HepG2 (cell line): ENCODE data around the gene ECSCR. TPM values are rescaled to one million over a fixed set of nuclear protein-coding genes. Genes with fewer than 3 reads are reported as not detected.

Experiments
- ATAC-seq: fragments of 200-7000 bp; cut with Tn5 transposase; 3 replicates; pipeline ENCODE4 v1.9.1; 2020; ENCODE audit warnings: mild to moderate bottlenecking, moderate library complexity
- BruUV-seq: library from RNA; stranded (reverse); fragments of 400-500 nt; replicated peaks from 2 replicates; lab custom pipeline; 2021; lab: Mats Ljungman, UMichigan
- CTCF ChIA-PET: fragments of 300-600 bp; formaldehyde crosslinking; extraction: SDS; loops from one replicate; lab custom pipeline; 2021; ENCODE audit warnings: low total read pairs, inconsistent platforms, low intra/inter-chr PET ratio; lab: Yijun Ruan, JAX
- POLR2A ChIA-PET: fragments of 350-600 bp; sonication (Branson Sonifier 250); formaldehyde crosslinking; loops from one replicate; lab custom pipeline; 2020; ENCODE audit warnings: antibody characterized with exemption, inconsistent platforms; lab: Yijun Ruan, JAX
- DNase-seq: peaks from one replicate; pipeline ENCODE4 v3.0.0-alpha.2; 2015; ENCODE audit warnings: low spot score
- FAIRE-seq: peaks from 3 replicates; lab custom pipeline; 2011; peaks lifted over from hg19 to GRCh38; lab: Jason Lieb, UNC
- H2AFZ ChIP-seq: one replicate; pipeline ENCODE4 v1.6.1; 2011; ENCODE audit warnings: low read length, inconsistent platforms
- H3K27ac ChIP-seq: fragments of 300-600 bp; 3 replicates; pipeline ENCODE4 v1.8.0; 2011; ENCODE audit warnings: mixed run types, mild to moderate bottlenecking, mixed read lengths, low read length, inconsistent platforms; ENCODE audit not compliant: insufficient read depth; ENCODE audit errors: extremely low read length
- H3K27me3 ChIP-seq, 2 experiments: fragments of 200-600 bp in 1 of 2; 2 replicates in 1 of 2; 3 replicates in 1 of 2; pipeline versions ENCODE4 v1.6.0 to v1.8.0; 2011; ENCODE audit warnings: low read length in 2 of 2, mild to moderate bottlenecking in 2 of 2, moderate library complexity in 2 of 2, inconsistent platforms in 1 of 2; ENCODE audit not compliant: insufficient read depth in 2 of 2, control insufficient read depth in 1 of 2
- H3K36me3 ChIP-seq, 2 experiments: fragments of 200-600 bp in 1 of 2; replicated peaks in 1 of 2; 2 replicates in 1 of 2; 3 replicates in 1 of 2; pipeline versions ENCODE4 v1.5.1 to v1.8.0; 2011; ENCODE audit warnings: low read length in 2 of 2, inconsistent platforms in 1 of 2; ENCODE audit not compliant: insufficient read depth in 2 of 2, control insufficient read depth in 1 of 2
- H3K4me1 ChIP-seq: 2 replicates; pipeline ENCODE4 v1.5.1; 2012; ENCODE audit warnings: low read length, inconsistent platforms; ENCODE audit not compliant: insufficient read depth
- H3K4me2 ChIP-seq: 2 replicates; pipeline ENCODE4 v1.6.0; 2011; ENCODE audit warnings: low read depth, low read length, inconsistent platforms
- H3K4me3 ChIP-seq, 3 experiments: fragments of 200-600 bp in 1 of 3; sonication (generic), shearing (Covaris generic) in 1 of 3; replicated peaks in 1 of 3; 2 replicates each; pipeline ENCODE4 v1.5.1; 2011 to 2016; ENCODE audit warnings: low read length in 3 of 3, inconsistent platforms in 2 of 3, low read depth in 2 of 3, mild to moderate bottlenecking in 2 of 3, control low read depth in 1 of 3, mixed read lengths in 1 of 3; ENCODE audit not compliant: insufficient read depth in 1 of 3
- H3K79me2 ChIP-seq: one replicate; pipeline ENCODE4 v1.6.1; 2011; ENCODE audit warnings: low read length, inconsistent platforms; ENCODE audit not compliant: insufficient read depth
- H3K9ac ChIP-seq: 2 replicates; pipeline ENCODE4 v1.6.0; 2011; ENCODE audit warnings: mild to moderate bottlenecking, low read depth, low read length, inconsistent platforms; ENCODE audit not compliant: insufficient read depth
- H3K9me3 ChIP-seq: 2 replicates; pipeline ENCODE4 v1.5.1; 2012; ENCODE audit warnings: mild to moderate bottlenecking, low read length
- H4K20me1 ChIP-seq: 2 replicates; pipeline ENCODE4 v1.6.0; 2011; ENCODE audit warnings: inconsistent platforms, mild to moderate bottlenecking, low read length, moderate library complexity; ENCODE audit not compliant: insufficient read depth
- ATF4 ChIP-seq, 2 experiments: fragments of 450-650 bp in 1 of 2; sonication (generic) in 1 of 2; formaldehyde crosslinking; IDR thresholded peaks; 2 replicates each; pipeline versions ENCODE4 v1.5.0 to v1.8.0; 2020 to 2022; ENCODE audit warnings: mild to moderate bottlenecking in 1 of 2, missing genetic modification reagents in 1 of 2
- GATAD2A ChIP-seq: IDR thresholded peaks from 2 replicates; pipeline ENCODE4 v1.6.1; 2016
- MTF2 ChIP-seq: sonication (generic); formaldehyde crosslinking; IDR thresholded peaks from 2 replicates; pipeline ENCODE4 v1.5.0; 2020; ENCODE audit warnings: missing genetic modification reagents, borderline replicate concordance
- RBFOX2 ChIP-seq: fragments of 200-400 bp; formaldehyde crosslinking; IDR thresholded peaks from 2 replicates; pipeline ENCODE4 v1.6.1; 2017; ENCODE audit warnings: low read depth, mild to moderate bottlenecking, low read length
- TAF1 ChIP-seq: sonication (generic); formaldehyde crosslinking; IDR thresholded peaks from 2 replicates; pipeline ENCODE4 v1.4.0; 2020; ENCODE audit warnings: missing genetic modification reagents
- ZBTB34 ChIP-seq: sonication (generic); formaldehyde crosslinking; IDR thresholded peaks from 2 replicates; pipeline ENCODE4 v1.8.0; 2022; ENCODE audit warnings: mild to moderate bottlenecking, missing genetic modification reagents
- ZBTB38 ChIP-seq: sonication (generic); formaldehyde crosslinking; IDR thresholded peaks from 2 replicates; pipeline ENCODE4 v1.5.1; 2020; ENCODE audit warnings: mild to moderate bottlenecking, missing genetic modification reagents
- ZNF18 ChIP-seq: sonication (generic); formaldehyde crosslinking; IDR thresholded peaks from 2 replicates; pipeline ENCODE4 v1.8.0; 2022; ENCODE audit warnings: mild to moderate bottlenecking, missing genetic modification reagents; ENCODE audit not compliant: insufficient replicate concordance
- ZNF20 ChIP-seq: sonication (generic); formaldehyde crosslinking; IDR thresholded peaks from 2 replicates; pipeline ENCODE4 v1.4.0; 2020; ENCODE audit warnings: mild to moderate bottlenecking, moderate library complexity, missing genetic modification reagents
- ZNF281 ChIP-seq: sonication (generic); formaldehyde crosslinking; IDR thresholded peaks from 2 replicates; pipeline ENCODE4 v1.4.0; 2020; ENCODE audit warnings: missing genetic modification reagents, borderline replicate concordance
- ZNF30 ChIP-seq: sonication (generic); formaldehyde crosslinking; IDR thresholded peaks from 2 replicates; pipeline ENCODE4 v1.5.0; 2020; ENCODE audit warnings: mild to moderate bottlenecking, missing genetic modification reagents
- ZNF761 ChIP-seq: sonication (generic); formaldehyde crosslinking; conservative IDR thresholded peaks from 2 replicates; pipeline ENCODE4 v1.4.0; 2020; ENCODE audit warnings: mild to moderate bottlenecking, missing genetic modification reagents
- WGBS: methylation state at CpG from one replicate; pipeline ENCODE4 v1.1.6; 2017; ENCODE audit warnings: low lambda C conversion rate; 5-methylcytosine and 5-hydroxymethylcytosine counted together
- in situ Hi-C: cut with HindIII; loops from 2 replicates; pipeline ENCODE4 v1.10.0; 2017; ENCODE audit warnings: low pct_unique_long_range_greater_than_20kb; ENCODE audit not compliant: extremely low pct_ligation_motif_present
- intact Hi-C: fragments of 100-400 bp; cut with micrococcal nuclease; formaldehyde crosslinking; loops from one replicate; pipeline ENCODE4 v1.10.0; 2022; ENCODE audit not compliant: unreplicated experiment
- polyA plus RNA-seq, 8 experiments: library from polyadenylated mRNA; depleted of rRNA in 3 of 8; stranded (reverse) in 7 of 8; unstranded in 1 of 8; fragments of >200 nt; fragmentation: Illumina TruSeq in 4 of 8; extraction: Trizol in 4 of 8; gene quantifications; 2 replicates each; pipeline versions ENCODE4 v1.2.1 to v1.2.3, GENCODE V29; 2011 to 2016; ENCODE audit warnings: low read depth in 4 of 8, missing spikeins in 1 of 8, mixed read lengths in 1 of 8; ENCODE audit not compliant: insufficient read depth in 1 of 8
- total RNA-seq, 5 experiments: library from RNA; depleted of rRNA; stranded (reverse); fragments of >200 nt; fragmentation: Illumina TruSeq; extraction: Trizol; gene quantifications; 2 replicates each; pipeline ENCODE4 v1.2.3, GENCODE V29; 2016; ENCODE audit warnings: low read depth in 1 of 5

ECSCR gene
- total and polyA plus RNA-seq, 2 of the 13 experiments (the other 11 are each of a cell fraction or from before 2014, with no cell fraction given): 0.18 TPM; not detected in 1

GRCh38 chr5:139501381-139501780 is 38.8 kb upstream of the ECSCR start:
- no peak for DNase-seq
- in situ Hi-C loops: no loop called here
- no peak for TF ChIP-seq ZBTB34 (CRISPR knock-in tag)
- no peak for TF ChIP-seq ZNF30 (CRISPR knock-in tag)
- no peak for TF ChIP-seq ZNF761
- no peak for TF ChIP-seq ATF4 (CRISPR knock-in tag; IDR thresholded peaks at IDR 0.05)
- TF ChIP-seq ZBTB38 (CRISPR knock-in tag): no peak
- no peak for TF ChIP-seq ZNF281 (CRISPR knock-in tag)
- TF ChIP-seq GATAD2A (CRISPR knock-in tag): no peak
- no peak for TF ChIP-seq TAF1 (CRISPR knock-in tag)
- no peak for TF ChIP-seq RBFOX2
- no peak for TF ChIP-seq MTF2
- no peak for TF ChIP-seq ZNF18 (CRISPR knock-in tag)
- no peak for TF ChIP-seq ZNF20
- no TSS peak for BruUV-seq
- no peak overlapping the region for H3K27ac ChIP-seq
- no peak for FAIRE-seq
- H3K4me1 ChIP-seq: peaks cover 22% of the 10 kb centered on the region
- 0 out of 2 replicates have a peak, but pooled peaks cover 6% of the 10 kb centered on the region for H4K20me1 ChIP-seq
- H3K27me3 ChIP-seq: no peaks in the 10 kb centered on the region; a peak in 1 of 5 replicates
- H3K9me3 ChIP-seq: no peaks in the 10 kb centered on the region
- no peak for ATAC-seq
- WGBS: 84% methylated on average over 4 of the region's 4 CpGs
- H2AFZ ChIP-seq: no peak overlapping the region
- POLR2A ChIA-PET: interaction anchor here (3.0 kb wide), 1 partner anchor 60 kb away, joined by 23 read pairs; the partner anchor contains the start of gene UBE2D2
- H3K79me2 ChIP-seq: peaks cover 28% of the 10 kb centered on the region
- 0 out of 5 replicates have a peak, but pooled peaks cover 0 to 2% of the 10 kb centered on the region in 2 experiments for H3K36me3 ChIP-seq
- no peak overlapping the region for H3K4me3 ChIP-seq
- H3K9ac ChIP-seq: no peak overlapping the region
- CTCF ChIA-PET: no interaction called here
- intact Hi-C loops: loop anchor here (5.0 kb wide), 1 partner anchor 64 kb away; the partner anchor contains the start of gene DNAJC18
- H3K4me2 ChIP-seq: no peak overlapping the region
